Activated naive CD8-positive, alpha-beta T cell (primary cell): ENCODE measurements around the gene ARNT2.

ENCODE experiments used
- H3K27ac Mint-ChIP-seq: one replicate; pipeline ENCODE4 v1.8.0; 2021; ENCODE audit warnings: mixed read lengths
- H3K27me3 Mint-ChIP-seq: one replicate; pipeline ENCODE4 v1.8.0; 2021; ENCODE audit warnings: mixed read lengths
- H3K36me3 Mint-ChIP-seq: one replicate; pipeline ENCODE4 v1.8.0; 2021; ENCODE audit warnings: mixed read lengths
- H3K4me1 Mint-ChIP-seq: one replicate; pipeline ENCODE4 v1.8.0; 2021; ENCODE audit warnings: low read depth, mixed read lengths
- H3K4me3 Mint-ChIP-seq: one replicate; pipeline ENCODE4 v1.8.0; 2021; ENCODE audit warnings: mild to moderate bottlenecking, mixed read lengths
- H3K9me3 Mint-ChIP-seq: one replicate; pipeline ENCODE4 v1.8.0; 2021; ENCODE audit warnings: low read depth, mixed read lengths

The ARNT2 gene

GRCh38 chr15:80618685-80619400 lies 214.7 kb downstream of the ARNT2 start:
- H3K9me3 Mint-ChIP-seq = peaks cover 20% of the 10 kb centered on the region
- H3K4me3 Mint-ChIP-seq = no peak overlapping the region
- no peak overlapping the region for H3K27ac Mint-ChIP-seq
- no peaks in the 10 kb centered on the region for H3K4me1 Mint-ChIP-seq
- peaks cover 2% of the 10 kb centered on the region for H3K36me3 Mint-ChIP-seq
- H3K27me3 Mint-ChIP-seq = peaks cover 24% of the 10 kb centered on the region

GRCh38 chr15:80619680-80620079 lies 215.5 kb downstream of the ARNT2 start:
- Mint-ChIP-seq H3K36me3 (peaks cover 2% of the 10 kb centered on the region), H3K9me3 (peaks cover 20% of the 10 kb centered on the region), H3K4me3 (no peak overlapping the region), H3K27ac (no peak overlapping the region), H3K27me3 (peaks cover 24% of the 10 kb centered on the region), H3K4me1 (no peaks in the 10 kb centered on the region)

GRCh38 chr15:80620141-80620540 lies 216.0 kb downstream of the ARNT2 start:
- Mint-ChIP-seq H3K36me3 (peaks cover 2% of the 10 kb centered on the region), H3K4me3 (no peak overlapping the region), H3K4me1 (no peaks in the 10 kb centered on the region), H3K27me3 (peaks cover 24% of the 10 kb centered on the region), H3K27ac (no peak overlapping the region), H3K9me3 (peaks cover 20% of the 10 kb centered on the region)

- peaks cover 24% of the 10 kb centered on the region for H3K27me3 Mint-ChIP-seq
- peaks cover 20% of the 10 kb centered on the region for H3K9me3 Mint-ChIP-seq
- H3K4me3 Mint-ChIP-seq = no peak overlapping the region
- H3K27ac Mint-ChIP-seq = no peak overlapping the region
- H3K36me3 Mint-ChIP-seq = peaks cover 2% of the 10 kb centered on the region
- H3K4me1 Mint-ChIP-seq = no peaks in the 10 kb centered on the region
Measured at GRCh38 chr15:80620931-80621330, 216.7 kb downstream of the ARNT2 start.

GRCh38 chr15:80626643-80627120 lies 222.5 kb downstream of the ARNT2 start:
- H3K4me1 Mint-ChIP-seq = no peaks in the 10 kb centered on the region
- H3K36me3 Mint-ChIP-seq = peaks cover 2% of the 10 kb centered on the region
- peaks cover 16% of the 10 kb centered on the region for H3K9me3 Mint-ChIP-seq
- peaks cover 5% of the 10 kb centered on the region for H3K27me3 Mint-ChIP-seq
- H3K27ac Mint-ChIP-seq = no peak overlapping the region
- H3K4me3 Mint-ChIP-seq = no peak overlapping the region

- Mint-ChIP-seq H3K27ac (no peak overlapping the region), H3K9me3 (no peaks in the 10 kb centered on the region), H3K27me3 (peaks cover 3% of the 10 kb centered on the region), H3K36me3 (no peaks in the 10 kb centered on the region), H3K4me1 (no peaks in the 10 kb centered on the region), H3K4me3 (no peak overlapping the region)
Measured at GRCh38 chr15:80629355-80629754, 225.2 kb downstream of the ARNT2 start.

GRCh38 chr15:80630981-80631380 lies 226.8 kb downstream of the ARNT2 start:
- Mint-ChIP-seq H3K27ac (no peak overlapping the region), H3K9me3 (no peaks in the 10 kb centered on the region), H3K27me3 (peaks cover 3% of the 10 kb centered on the region), H3K36me3 (no peaks in the 10 kb centered on the region), H3K4me1 (no peaks in the 10 kb centered on the region), H3K4me3 (no peak overlapping the region)

GRCh38 chr15:80633221-80633620 lies 229.0 kb downstream of the ARNT2 start:
- H3K4me1 Mint-ChIP-seq = no peaks in the 10 kb centered on the region
- no peaks in the 10 kb centered on the region for H3K9me3 Mint-ChIP-seq
- H3K36me3 Mint-ChIP-seq = no peaks in the 10 kb centered on the region
- peaks cover 4% of the 10 kb centered on the region for H3K27me3 Mint-ChIP-seq
- H3K27ac Mint-ChIP-seq = no peak overlapping the region
- no peak overlapping the region for H3K4me3 Mint-ChIP-seq

- Mint-ChIP-seq H3K27ac (no peak overlapping the region), H3K4me3 (no peak overlapping the region), H3K36me3 (no peaks in the 10 kb centered on the region), H3K4me1 (no peaks in the 10 kb centered on the region), H3K9me3 (no peaks in the 10 kb centered on the region), H3K27me3 (peaks cover 3% of the 10 kb centered on the region)
Measured at GRCh38 chr15:80635953-80636352, 231.8 kb downstream of the ARNT2 start.

GRCh38 chr15:80636675-80637074 lies 232.5 kb downstream of the ARNT2 start:
- Mint-ChIP-seq H3K27ac (no peak overlapping the region), H3K4me1 (no peaks in the 10 kb centered on the region), H3K9me3 (no peaks in the 10 kb centered on the region), H3K36me3 (no peaks in the 10 kb centered on the region), H3K27me3 (peaks cover 3% of the 10 kb centered on the region), H3K4me3 (no peak overlapping the region)

GRCh38 chr15:80637747-80638146 lies 233.6 kb downstream of the ARNT2 start:
- Mint-ChIP-seq H3K9me3 (no peaks in the 10 kb centered on the region), H3K4me1 (no peaks in the 10 kb centered on the region), H3K27me3 (peaks cover 3% of the 10 kb centered on the region), H3K27ac (no peak overlapping the region), H3K4me3 (no peak overlapping the region), H3K36me3 (no peaks in the 10 kb centered on the region)

GRCh38 chr15:80638553-80639167 lies 234.5 kb downstream of the ARNT2 start:
- no peaks in the 10 kb centered on the region for H3K4me1 Mint-ChIP-seq
- H3K9me3 Mint-ChIP-seq = no peaks in the 10 kb centered on the region
- no peaks in the 10 kb centered on the region for H3K36me3 Mint-ChIP-seq
- H3K27me3 Mint-ChIP-seq = peaks cover 4% of the 10 kb centered on the region
- no peak overlapping the region for H3K4me3 Mint-ChIP-seq
- no peak overlapping the region for H3K27ac Mint-ChIP-seq

- Mint-ChIP-seq H3K27me3 (peaks cover 6% of the 10 kb centered on the region), H3K4me1 (no peaks in the 10 kb centered on the region)
Measured at GRCh38 chr15:80639168-80639555, 235.0 kb downstream of the ARNT2 start.

GRCh38 chr15:80640531-80641121 lies 236.4 kb downstream of the ARNT2 start:
- Mint-ChIP-seq H3K9me3 (no peaks in the 10 kb centered on the region), H3K4me1 (peaks cover 1% of the 10 kb centered on the region), H3K27ac (no peak overlapping the region), H3K4me3 (no peak overlapping the region), H3K36me3 (no peaks in the 10 kb centered on the region), H3K27me3 (peaks cover 7% of the 10 kb centered on the region)

More at GRCh38 chr15:80639168-80639555, 235.0 kb downstream of the ARNT2 start:
- Mint-ChIP-seq H3K9me3 (no peaks in the 10 kb centered on the region), H3K27ac (no peak overlapping the region), H3K36me3 (no peaks in the 10 kb centered on the region), H3K4me3 (no peak overlapping the region)

GRCh38 chr15:80641384-80641783 lies 237.2 kb downstream of the ARNT2 start:
- H3K27ac Mint-ChIP-seq = no peak overlapping the region
- no peak overlapping the region for H3K4me3 Mint-ChIP-seq
- peaks cover 2% of the 10 kb centered on the region for H3K4me1 Mint-ChIP-seq
- H3K36me3 Mint-ChIP-seq = no peaks in the 10 kb centered on the region
- no peaks in the 10 kb centered on the region for H3K9me3 Mint-ChIP-seq
- H3K27me3 Mint-ChIP-seq = peaks cover 6% of the 10 kb centered on the region
